Stimulated activated CD8-positive, alpha-beta memory T cell treated with anti-CD3 and anti-CD28 coated beads, Interleukin-2, amount 100 ng/mL, for 1 hour (primary cell): ENCODE data around the gene FBXO10.
"Not testable (repeated sequence)": the region's sequence is repeated elsewhere in the genome, so short reads cannot be mapped to it uniquely, and the experiment has no call there.

ENCODE experiments used
- DNase-seq, 2 donors: peaks; one replicate each; pipeline ENCODE4 v3.0.0-alpha.2; 2020; ENCODE audit warnings: low read depth in 2 of 2

The FBXO10 gene

DNA sequence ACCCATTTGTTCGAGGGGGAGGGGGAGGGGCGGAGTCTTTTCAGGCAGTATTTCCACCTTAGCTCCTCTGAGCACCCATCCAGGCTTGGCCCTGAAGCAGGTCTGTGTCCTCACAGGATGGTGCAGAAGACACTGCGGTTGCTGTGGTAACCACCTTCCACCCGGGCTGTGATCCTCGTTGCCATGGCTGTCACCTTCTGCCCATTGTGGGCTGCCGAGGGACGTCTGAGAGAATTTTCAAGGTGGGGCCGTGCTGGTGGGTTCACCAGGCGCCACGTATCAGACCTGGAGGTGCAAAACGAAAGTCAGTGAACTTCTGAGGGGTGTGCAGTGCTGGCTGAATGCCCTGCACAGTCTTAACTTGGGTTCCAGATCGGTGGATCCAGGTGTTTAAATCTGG, 63.7 kb downstream of the FBXO10 start:
- DNase-seq = peak in 1 of 2 donors; percentile 19

- no peak for DNase-seq
Measured at GRCh38 chr9:37511016-37512010, 64.9 kb downstream of the FBXO10 start.

DNA sequence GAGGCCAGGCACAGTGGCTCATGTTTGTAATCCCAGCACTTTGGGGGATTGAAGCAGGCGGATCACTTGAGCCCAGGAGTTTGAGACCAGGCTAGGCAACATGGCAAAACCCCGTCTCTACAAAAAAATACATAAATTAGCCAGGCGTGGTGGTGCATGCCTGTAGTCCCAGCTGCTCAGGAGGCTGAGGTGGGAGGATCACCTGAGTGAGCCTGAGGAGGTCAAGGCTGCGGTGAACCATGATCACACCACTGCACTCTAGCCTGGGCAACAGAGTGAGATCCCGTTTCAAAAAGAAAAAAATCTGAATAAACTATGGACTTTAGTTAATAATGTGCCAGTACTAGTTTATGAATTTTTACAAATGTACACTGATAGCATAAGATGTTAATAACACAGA, 66.1 kb downstream of the FBXO10 start:
- not testable (repeated sequence) for DNase-seq

DNA sequence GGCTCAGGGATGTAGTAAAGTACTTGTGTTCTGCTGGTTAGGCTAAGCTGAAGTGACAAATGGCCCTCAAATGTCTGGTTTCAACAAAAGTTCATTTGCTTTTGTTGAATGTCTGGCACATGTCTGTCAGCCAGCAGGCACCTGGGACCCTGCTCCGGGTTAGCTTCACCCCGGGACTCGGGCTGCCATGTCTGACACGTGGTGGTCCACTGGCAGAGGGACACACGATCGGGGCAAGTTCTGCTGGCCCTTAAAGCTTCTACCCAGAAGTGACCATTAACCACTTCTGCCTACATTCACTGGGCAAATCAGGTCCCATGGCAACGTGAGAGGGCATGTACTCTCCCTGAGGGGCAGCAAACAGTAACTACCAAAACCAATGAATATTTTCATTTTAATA, 66.6 kb downstream of the FBXO10 start:
- DNase-seq = no peak

- DNase-seq = no peak
Measured at GRCh38 chr9:37508834-37509206, 67.4 kb downstream of the FBXO10 start.

DNA sequence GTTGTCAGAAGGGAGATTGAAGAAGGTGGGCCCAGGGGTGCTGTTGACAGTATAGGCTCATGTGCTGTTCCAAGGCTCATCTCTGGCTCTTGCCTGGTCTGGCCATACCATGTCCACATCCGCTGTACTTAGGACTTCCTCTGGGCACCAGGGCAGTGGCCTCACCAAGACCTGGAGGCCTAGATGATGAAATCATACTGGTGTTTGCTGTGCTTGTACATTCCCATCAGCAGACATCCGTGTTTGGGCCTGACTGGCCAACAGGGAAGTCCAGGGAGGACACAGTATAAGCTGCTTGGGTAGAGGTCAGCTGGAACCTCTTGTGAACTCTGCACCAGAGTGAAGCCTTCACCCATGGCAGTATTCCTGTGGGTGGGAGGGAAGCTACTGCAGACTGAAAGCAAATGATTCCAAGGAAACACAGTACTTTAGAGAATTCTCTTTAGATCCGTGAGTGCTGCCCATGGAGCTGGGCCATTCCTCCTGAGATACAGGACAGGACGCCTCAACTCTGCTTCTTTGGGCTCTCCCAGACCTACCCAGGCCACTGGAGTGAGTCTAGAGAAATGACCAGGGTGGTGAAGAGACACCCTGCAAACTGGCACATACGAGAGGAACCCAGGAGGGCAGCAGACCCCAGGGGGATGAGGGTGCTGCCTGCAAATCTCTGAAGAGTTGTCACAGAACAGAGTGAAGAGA, 67.9 kb downstream of the FBXO10 start:
- DNase-seq = no peak

DNA sequence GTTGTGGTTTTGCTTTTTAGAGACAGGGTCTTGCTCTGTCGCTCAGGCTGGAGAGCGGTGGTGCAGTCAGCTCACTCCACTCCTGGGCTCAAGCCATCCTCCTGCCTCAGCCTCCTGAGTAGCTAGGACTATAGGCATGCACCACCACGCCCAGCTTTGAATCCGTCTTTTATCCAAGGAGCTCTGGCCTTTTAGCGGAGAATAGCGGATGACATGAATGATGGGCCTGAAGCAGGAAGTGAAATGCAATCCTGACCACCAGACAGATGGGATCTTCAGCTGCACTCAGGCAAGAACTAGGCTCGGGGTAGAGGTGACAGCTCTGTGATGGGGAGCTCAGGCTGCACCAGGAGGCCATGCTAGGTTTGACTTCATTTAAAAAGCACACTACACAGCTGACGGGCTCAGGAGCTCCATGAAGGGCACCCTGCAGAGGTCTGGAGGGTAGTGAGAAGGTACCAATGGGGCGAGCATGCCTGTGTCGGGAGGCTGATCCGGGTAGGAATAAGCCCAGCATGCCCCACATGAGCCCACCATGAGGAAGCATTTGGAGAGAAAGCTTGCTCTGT, 68.5 kb downstream of the FBXO10 start:
- no peak for DNase-seq

- no peak for DNase-seq
Measured at GRCh38 chr9:37504605-37505004, 71.6 kb downstream of the FBXO10 start.

DNA sequence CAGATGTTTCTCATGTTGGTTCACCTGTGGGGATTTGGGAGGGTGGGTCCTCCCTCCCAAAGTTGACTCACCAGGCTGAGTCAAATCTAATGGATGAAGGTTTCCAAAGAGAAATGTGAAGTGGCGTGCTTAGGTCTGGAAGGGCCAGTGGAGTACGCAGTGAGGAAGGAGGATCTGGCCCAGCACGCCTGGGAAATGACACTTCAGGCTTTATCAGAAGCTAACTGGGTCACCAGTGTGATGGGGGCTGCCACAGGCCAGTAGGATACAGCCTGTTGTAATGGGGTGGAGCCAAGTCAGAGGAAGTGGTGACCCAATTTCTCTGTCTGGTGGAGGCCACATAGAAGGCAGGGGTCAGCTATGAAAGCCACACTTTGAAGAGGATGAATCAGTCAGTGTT, 72.4 kb downstream of the FBXO10 start:
- peak in 1 of 2 donors; percentile 7 for DNase-seq

DNA sequence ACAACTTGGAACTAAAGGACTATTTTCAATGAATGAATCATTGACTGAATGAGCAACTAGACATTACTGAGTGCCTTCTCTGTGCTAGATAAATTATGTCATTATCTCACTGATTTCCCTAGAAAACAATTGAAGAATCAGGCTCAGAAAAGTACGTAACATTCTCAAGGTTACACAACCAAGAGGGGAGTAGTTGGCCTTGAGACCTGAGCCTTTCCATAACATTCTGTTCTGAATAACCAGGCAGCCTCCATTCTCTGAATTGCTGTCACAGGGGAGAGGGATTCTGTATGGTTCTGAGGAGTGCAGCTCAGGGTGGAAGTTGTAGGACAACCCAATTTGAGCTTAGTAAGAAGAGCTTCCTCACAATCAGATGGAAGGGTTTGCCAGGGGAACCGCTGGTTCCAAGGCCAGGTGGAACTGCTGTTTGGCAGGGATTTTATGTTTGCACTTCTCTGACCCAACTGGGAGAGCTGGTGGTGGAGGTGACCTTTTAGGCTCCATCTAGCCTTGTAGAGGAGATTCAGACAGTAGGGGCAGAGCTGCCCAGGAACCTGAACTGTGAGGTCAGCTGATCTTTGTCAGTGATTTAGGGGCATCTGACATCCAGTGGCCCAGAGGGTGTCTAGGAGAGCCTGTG, 74.1 kb downstream of the FBXO10 start:
- no peak for DNase-seq

GRCh38 chr9:37499297-37499696, 76.9 kb downstream of the FBXO10 start:
- no peak for DNase-seq

DNA sequence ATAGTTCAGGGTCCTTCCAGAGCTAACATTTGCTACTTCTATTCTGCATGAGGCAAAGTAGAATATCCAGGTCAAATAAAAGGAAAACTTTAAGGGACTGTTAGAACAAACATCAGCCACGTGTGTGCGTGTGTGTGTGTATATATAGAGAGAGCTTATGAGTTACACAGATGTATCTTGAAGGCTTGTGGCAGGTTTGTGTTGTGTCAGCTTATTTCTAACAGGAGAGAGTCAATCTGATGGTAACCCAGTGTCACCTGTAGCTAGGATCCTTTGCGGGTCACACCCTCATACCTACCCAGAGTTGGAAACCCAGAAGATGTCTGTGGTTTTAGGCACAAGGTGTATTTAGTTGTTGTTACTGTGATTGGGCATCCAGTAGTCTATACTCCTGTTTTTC, 77.7 kb downstream of the FBXO10 start:
- DNase-seq = no peak

GRCh38 chr9:37497320-37497719, 78.9 kb downstream of the FBXO10 start:
- no peak for DNase-seq

GRCh38 chr9:37496020-37496419, 80.2 kb downstream of the FBXO10 start:
- no peak for DNase-seq

GRCh38 chr9:37495571-37495970, 80.6 kb downstream of the FBXO10 start:
- no peak for DNase-seq

- DNase-seq = no peak
Measured at GRCh38 chr9:37491939-37492338, 84.2 kb downstream of the FBXO10 start.

DNA sequence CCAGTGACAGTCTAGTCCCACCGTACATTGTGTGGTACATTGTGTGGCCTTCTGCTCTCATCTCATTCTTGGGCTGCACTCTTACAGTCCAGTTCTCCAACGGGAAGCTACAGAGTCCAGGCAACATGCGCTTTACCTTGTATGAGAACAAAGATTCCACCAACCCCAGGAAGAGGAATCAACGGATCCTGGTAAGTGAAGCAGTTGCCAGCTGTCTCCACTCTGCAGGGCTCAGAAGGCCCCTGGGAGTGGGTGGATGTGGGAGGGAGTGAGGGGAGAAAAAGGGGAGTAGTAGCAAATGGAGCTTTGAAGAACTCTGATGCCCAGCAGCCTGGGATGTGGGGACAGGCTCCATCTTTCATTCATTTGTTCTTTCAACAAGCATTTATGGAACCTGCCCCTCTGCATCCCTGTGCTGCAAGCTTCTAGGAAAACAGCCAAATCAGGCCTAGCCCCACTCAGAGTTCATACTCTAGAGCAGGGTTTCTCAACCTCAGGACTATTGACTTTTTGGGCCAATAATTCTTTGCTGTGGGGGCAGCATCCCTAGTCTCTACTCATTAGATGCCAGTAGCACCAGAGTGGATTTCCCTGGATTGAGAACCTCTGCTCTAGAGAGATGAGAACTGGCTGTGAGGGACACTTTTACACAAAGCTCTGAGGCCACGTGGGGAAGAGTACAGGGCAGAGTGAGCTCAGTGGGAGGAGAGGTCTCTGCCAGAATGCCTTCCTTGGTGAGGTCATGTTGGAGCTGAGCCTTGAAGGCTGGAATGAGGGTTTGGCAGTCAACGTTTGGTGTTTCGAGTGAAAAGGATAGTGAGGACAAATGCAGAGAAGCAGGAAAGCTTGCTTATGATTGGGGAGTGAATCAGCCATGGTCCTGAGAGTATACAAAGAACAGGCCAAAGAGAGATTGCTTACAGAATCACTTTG, 89.3 kb downstream of the FBXO10 start:
- DNase-seq = no peak

DNA sequence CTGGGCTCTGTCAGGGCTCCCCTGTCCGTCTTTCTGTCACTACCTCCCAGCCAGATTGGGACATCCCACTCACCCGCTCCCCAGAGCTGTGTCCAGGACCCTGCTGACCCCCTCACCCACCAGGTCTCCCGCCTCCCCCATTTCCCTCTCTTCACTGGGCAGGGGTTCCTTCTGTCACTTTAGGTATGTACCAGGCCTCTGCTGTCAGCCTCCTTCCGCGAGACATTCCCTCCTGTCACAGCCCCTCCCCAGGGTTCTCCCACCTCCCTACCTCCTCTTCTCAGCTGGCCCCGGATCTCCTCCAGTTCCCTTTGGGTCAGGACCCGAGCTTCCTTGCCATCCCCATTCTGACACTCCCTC, 89.9 kb downstream of the FBXO10 start:
- DNase-seq = no peak

DNA sequence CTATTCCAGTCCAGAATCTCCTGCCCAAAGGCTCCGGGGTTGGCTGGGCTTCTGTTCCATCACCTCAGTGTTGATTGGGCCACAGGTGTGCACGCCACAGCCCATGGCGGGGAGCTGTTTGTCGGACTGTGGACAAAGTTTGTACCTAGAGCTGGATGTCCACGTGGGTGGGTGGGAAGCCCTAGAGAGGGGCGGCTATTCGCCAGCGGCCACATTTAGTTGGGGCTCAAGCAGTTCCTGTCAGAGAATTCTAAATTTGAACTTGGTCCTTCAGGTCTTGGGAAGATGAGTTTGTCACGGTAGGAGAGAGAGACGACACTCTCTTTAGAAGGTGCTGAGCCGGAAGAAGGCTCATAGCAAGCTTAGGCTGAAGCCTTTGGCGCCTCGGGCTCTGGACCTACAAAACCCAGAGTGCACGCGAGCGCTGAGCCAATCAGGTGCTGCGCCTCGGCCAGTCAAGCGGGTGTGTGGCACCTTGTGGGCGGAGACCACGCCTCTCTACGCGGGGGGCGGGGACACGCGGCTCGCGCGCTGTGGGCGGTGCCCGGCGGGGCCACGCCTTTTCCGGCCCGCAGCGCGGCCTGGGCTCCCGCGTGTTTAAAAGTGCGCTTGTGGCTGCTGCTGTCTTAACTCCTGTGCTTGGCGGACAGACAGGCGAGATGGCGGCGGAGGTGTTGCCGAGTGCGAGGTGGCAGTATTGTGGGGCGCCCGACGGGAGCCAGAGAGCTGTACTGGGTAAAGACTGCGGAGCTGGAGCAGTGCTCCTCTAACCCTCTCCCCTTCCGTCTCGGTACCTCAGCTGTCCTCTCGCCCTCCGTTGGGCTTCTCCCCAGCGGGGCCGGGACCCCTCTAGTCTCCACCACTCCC, 90.6 kb downstream of the FBXO10 start, which contains the start of gene POLR1E:
Gene POLR1E (plus strand): TSS at position 560 of the 867 bp plus-strand sequence. CDS start 100 bp downstream, at position 660.
- peak; percentile 94 for DNase-seq

GRCh38 chr9:37480759-37481158, 95.4 kb downstream of the FBXO10 start:
- no peak for DNase-seq
